Motor neuron (in vitro differentiated cells): ENCODE results near the gene GJA5. TPM values are rescaled to one million over a fixed set of nuclear protein-coding genes. Genes with fewer than 3 reads are reported as not detected.

Experiments
- ATAC-seq, 8 experiments: fragments of 200-7000 bp; cut with Tn5 transposase; replicated peaks in 6 of 8; 2 replicates each; pipeline ENCODE4 v1.8.0; 2021; ENCODE audit warnings: mild to moderate bottlenecking in 8 of 8, moderate library complexity in 8 of 8
- H3K27ac ChIP-seq, 2 donors: fragments of 250-450 bp; sonication (Bioruptor Pico); 2 replicates each; pipeline ENCODE4 v1.9.0; 2021; ENCODE audit warnings: antibody characterized with exemption in 2 of 2, mild to moderate bottlenecking in 2 of 2, moderate library complexity in 1 of 2
- H3K4me1 ChIP-seq, 2 donors: fragments of 250-450 bp; sonication (Bioruptor Pico); replicated peaks in 1 of 2; 2 replicates each; pipeline ENCODE4 v1.6.1; 2021; ENCODE audit warnings: antibody characterized with exemption in 2 of 2, mild to moderate bottlenecking in 2 of 2, moderate library complexity in 1 of 2
- H3K4me3 ChIP-seq, 5 donors: fragments of 250-450 bp; sonication (Bioruptor Pico); 2 replicates each; pipeline ENCODE4 v1.9.0; 2021; ENCODE audit warnings: antibody characterized with exemption in 5 of 5, mild to moderate bottlenecking in 5 of 5, moderate library complexity in 4 of 5
- WGBS, 10 experiments: fragments of 450-650 bp; shearing (Covaris generic); methylation state at CpG; one replicate each; pipeline ENCODE4 v1.0.0; 2022; 5-methylcytosine and 5-hydroxymethylcytosine counted together
- in situ Hi-C, 9 experiments: fragments of 400-800 bp; cut with MboI; loops; one replicate each; pipeline ENCODE4 v1.15.0; 2021; ENCODE audit warnings: low sequenced_read_pairs in 9 of 9, low pct_unique_long_range_greater_than_20kb in 2 of 9; ENCODE audit not compliant: unreplicated experiment in 9 of 9
- total RNA-seq, 8 experiments: library from RNA; unstranded; fragments of 300-600 nt; gene quantifications; 2 replicates each; pipeline versions ENCODE4 v1.2.3 to v1.2.4, GENCODE V29; 2022

GJA5 gene
- total RNA-seq: 1 to 10 TPM in 1 of 8 experiments, under 1 TPM in 7; 0.14 to 2.0 (median 0.30) TPM

- Histone ChIP-seq H3K4me3 (no peak within 1 kb of the TSS), H3K4me1 (peaks cover 0 to 11% of the 10 kb centered on the region in 2 donors), H3K27ac (no peak within 1 kb of the TSS)
- ATAC-seq: no peak
- WGBS, 10 experiments: 7 to 85% (median 78%) methylated on average over 1 to 7 of the region's 7 CpGs; no CpG with 5 or more reads in 2 of the 10 experiments
- in situ Hi-C loops: loop anchor here in 2 of 9 experiments (10.0 to 25.0 kb wide), 2 partner anchors 98 to 124 kb away; partner anchors contain the start of gene ACP6 (in 1 of the 2)
Observed at GRCh38 chr1:147760481-147761260, at the start of gene GJA5. GJA5 (minus strand) TSS chr1:147760602; CDS start chr1:147759238, 1,364 bp downstream.

DNA sequence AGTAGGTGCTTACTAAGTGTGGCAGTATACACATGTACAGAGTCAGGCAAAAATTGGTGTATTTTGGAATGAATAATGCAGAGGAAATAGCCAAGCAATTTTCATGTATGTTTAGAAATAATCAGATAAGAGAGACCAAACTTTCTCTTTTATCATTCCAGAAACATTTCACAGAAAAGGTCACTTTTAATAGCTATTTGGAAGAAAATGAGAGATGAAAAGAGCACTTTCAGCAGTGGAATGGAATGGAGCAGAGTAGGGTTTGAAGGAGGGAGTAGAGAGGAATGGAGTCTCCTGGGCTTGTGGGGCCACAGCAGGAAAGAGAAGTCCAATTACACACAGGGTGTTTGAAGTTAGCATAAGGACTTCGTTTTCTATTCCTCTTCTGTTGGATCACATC is 48.8 kb upstream of the GJA5 start:
- 0 to 95% (median 39%) methylated on average over 1 of the region's 1 CpG; no CpG with 5 or more reads in 2 of the 10 experiments for whole genome bisulfite sequencing, 10 experiments
- no peak for ATAC-seq
- in situ Hi-C loops: no loop called here

GRCh38 chr1:147808025-147808424 is 47.6 kb upstream of the GJA5 start:
- no peak overlapping the region for H3K4me3 ChIP-seq
- 0 to 61% (median 35%) methylated on average over 1 to 4 of the region's 4 CpGs; no CpG with 5 or more reads in 3 of the 10 experiments for WGBS, 10 experiments
- no peak overlapping the region for H3K27ac ChIP-seq
- in situ Hi-C loops: no loop called here
- H3K4me1 ChIP-seq: peaks cover 0 to 5% of the 10 kb centered on the region in 2 donors
- ATAC-seq: peak in 1 of 8 experiments; percentile 45

More for the DNA sequence above, 48.8 kb upstream of the GJA5 start:
- H3K4me3 ChIP-seq: no peak overlapping the region
- H3K27ac ChIP-seq: no peak overlapping the region
- peaks cover 0 to 5% of the 10 kb centered on the region in 2 donors for H3K4me1 ChIP-seq

DNA sequence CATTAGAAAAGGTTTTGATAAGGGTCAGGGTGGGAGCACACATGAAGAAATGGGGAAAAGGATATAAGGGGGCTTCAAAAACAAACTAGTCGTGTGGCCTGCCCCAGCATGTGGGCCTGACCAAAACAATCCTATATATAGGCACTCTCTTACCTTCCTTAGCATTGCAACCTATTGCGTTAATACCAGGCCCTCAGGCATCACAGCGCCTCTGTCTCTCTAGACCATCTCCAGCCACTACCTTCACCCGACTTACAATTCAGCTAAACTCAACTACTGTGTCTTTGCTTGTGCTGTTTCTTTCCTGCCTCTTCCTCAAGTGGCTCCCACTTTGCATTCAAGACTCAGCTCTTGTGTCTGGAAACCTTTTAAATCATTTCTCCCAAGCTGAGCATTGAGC is 47.0 kb upstream of the GJA5 start:
- in situ Hi-C loops: no loop called here
- H3K4me3 ChIP-seq: no peak overlapping the region
- H3K27ac ChIP-seq: no peak overlapping the region
- no peak for ATAC-seq
- 50 to 100% (median 79%) methylated on average over 1 to 4 of the region's 4 CpGs; no CpG with 5 or more reads in 2 of the 10 experiments for WGBS, 10 experiments
- H3K4me1 ChIP-seq: peaks cover 0 to 5% of the 10 kb centered on the region in 2 donors

DNA sequence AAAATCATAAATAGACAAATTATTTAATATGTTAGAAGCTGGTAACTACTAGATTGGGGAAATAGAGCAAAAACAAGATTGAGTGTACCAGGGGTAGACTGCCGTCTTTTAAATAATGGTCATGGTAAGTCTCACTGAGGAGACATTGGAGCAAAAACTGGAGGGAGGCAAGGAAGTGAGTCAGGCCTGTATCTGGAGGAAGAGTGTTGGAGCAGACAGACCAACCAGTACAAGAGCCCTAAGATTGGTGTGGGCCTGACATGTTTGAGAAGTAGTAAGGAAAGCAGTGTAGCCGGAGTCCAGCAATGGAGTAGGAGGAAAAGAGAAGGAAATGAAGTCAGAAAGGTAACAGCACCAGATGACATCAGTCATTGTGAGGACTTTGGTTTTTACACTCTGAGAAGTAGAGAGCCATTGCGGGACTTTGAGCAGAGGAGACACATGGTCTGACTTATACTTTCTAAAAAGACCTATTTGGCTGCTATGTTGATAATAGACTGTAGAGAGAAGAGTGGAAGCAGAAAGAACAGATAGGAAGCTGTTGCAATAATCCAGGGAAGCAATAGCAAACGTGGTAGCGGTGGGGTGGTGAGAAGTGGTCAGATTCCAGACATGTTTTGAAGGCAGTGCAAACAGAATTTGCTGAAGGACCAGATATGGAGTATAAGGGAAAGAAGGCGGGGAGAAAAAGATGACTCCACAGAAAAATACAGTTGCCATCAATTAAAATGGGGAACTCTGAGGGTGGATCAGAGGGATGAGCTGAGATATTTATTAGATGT is 44.7 kb upstream of the GJA5 start:
- Histone ChIP-seq H3K4me1 (peaks cover 0 to 5% of the 10 kb centered on the region in 2 donors), H3K27ac (no peak overlapping the region), H3K4me3 (no peak overlapping the region)
- in situ Hi-C loops: no loop called here
- ATAC-seq: no peak
- WGBS, 10 experiments: 32 to 94% (median 82%) methylated on average over 1 to 6 of the region's 6 CpGs; no CpG with 5 or more reads in 1 of the 10 experiments

DNA sequence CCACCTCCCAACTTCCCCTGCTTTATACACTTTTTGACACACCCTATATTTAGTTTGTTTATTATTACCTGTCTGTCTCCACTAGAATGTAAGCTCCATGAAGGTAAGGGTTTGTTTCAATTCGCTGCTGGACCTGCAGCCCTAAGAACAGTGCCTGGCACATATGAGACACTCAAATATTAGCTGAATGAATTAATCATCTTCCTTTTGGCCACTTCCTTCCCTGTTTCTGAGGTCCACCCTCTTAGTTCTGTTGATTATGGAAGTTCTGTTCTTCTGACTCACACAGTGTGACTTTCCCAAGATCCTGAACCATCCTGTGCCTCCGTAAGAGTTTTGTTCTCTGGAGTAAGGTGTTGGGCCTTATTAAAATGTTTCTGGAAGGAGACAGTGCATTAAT is 40.4 kb upstream of the GJA5 start:
- ATAC-seq: no peak
- in situ Hi-C loops: no loop called here
- WGBS, 10 experiments: 17 to 100% (median 95%) methylated on average over 1 to 2 of the region's 2 CpGs; no CpG with 5 or more reads in 2 of the 10 experiments
- Histone ChIP-seq H3K4me3 (no peak overlapping the region), H3K27ac (no peak overlapping the region), H3K4me1 (no peaks in the 10 kb centered on the region)

GRCh38 chr1:147798731-147799130 is 38.3 kb upstream of the GJA5 start:
- in situ Hi-C loops: no loop called here
- Histone ChIP-seq H3K27ac (no peak overlapping the region), H3K4me3 (no peak overlapping the region), H3K4me1 (no peaks in the 10 kb centered on the region)
- ATAC-seq: no peak
- 0 to 85% (median 63%) methylated on average over 1 to 3 of the region's 3 CpGs for WGBS, 10 experiments

DNA sequence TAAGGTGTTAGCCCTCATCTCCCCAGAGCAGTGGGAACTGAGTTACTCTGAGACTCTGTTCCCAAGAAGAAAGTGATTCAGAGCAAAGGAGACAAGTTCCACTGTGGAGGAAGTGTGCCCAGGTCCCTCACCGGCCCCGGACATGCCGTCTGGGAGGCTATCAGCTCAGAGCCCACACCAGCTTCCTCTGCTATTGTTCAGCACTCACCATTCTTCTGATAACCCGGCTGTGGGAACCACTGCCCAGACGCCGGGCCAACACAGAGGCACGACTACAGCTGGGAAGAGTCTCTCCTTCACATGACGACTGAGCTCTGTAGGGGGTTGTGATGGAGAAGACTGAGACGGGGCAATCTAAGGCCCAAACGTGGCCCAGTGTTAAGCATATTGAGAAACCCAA is 34.2 kb upstream of the GJA5 start:
- 66 to 85% (median 77%) methylated on average over 3 to 10 of the region's 10 CpGs; no CpG with 5 or more reads in 5 of the 10 experiments for WGBS, 10 experiments
- Histone ChIP-seq H3K27ac (no peak overlapping the region), H3K4me1 (no peaks in the 10 kb centered on the region), H3K4me3 (no peak overlapping the region)
- no peak for ATAC-seq
- in situ Hi-C loops: no loop called here

- in situ Hi-C loops: no loop called here
- Histone ChIP-seq H3K27ac (no peak overlapping the region), H3K4me1 (peaks cover 0 to 7% of the 10 kb centered on the region in 2 donors), H3K4me3 (no peak overlapping the region)
- no peak for ATAC-seq
- WGBS, 10 experiments: 33 to 100% (median 100%) methylated on average over 1 of the region's 1 CpG; no CpG with 5 or more reads in 3 of the 10 experiments
Observed at GRCh38 chr1:147791876-147792275, 31.5 kb upstream of the GJA5 start.

DNA sequence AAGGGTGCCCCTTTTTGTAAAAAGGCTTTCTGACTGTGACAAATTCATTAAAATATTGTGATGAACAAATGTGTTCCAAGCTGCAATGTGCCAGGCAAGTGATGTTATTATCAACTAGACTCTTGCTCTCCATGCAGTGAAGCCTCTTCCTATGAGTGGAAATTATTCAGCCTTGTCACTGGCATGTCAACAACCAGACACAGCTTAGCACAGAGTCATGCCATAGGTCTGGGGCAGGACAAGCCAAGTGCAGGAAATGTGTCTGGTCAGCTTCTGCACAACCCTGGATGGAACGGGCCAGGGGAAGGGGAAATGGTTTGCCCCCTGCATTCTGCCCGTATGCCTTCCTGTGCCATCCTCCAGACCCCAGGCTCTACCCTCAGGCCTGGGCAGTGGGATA is 27.4 kb upstream of the GJA5 start:
- no peak for ATAC-seq
- in situ Hi-C loops: no loop called here
- H3K4me3 ChIP-seq: no peak overlapping the region
- WGBS, 10 experiments: 88 to 100% (median 100%) methylated on average over 1 to 2 of the region's 2 CpGs; no CpG with 5 or more reads in 7 of the 10 experiments
- peaks cover 11 to 15% of the 10 kb centered on the region in 2 donors for H3K4me1 ChIP-seq
- H3K27ac ChIP-seq: no peak overlapping the region

- H3K4me3 ChIP-seq: no peak overlapping the region
- WGBS, 10 experiments: 0 to 77% (median 28%) methylated on average over 1 to 3 of the region's 3 CpGs; no CpG with 5 or more reads in 4 of the 10 experiments
- H3K4me1 ChIP-seq: peaks cover 11 to 15% of the 10 kb centered on the region in 2 donors
- H3K27ac ChIP-seq: no peak overlapping the region
- in situ Hi-C loops: no loop called here
- ATAC-seq: peak in 1 of 8 experiments; percentile 21
Observed at GRCh38 chr1:147786536-147786935, 26.1 kb upstream of the GJA5 start.

GRCh38 chr1:147785794-147786506 is 25.5 kb upstream of the GJA5 start:
- peak in 1 of 8 experiments; percentile 11 for ATAC-seq
- no peak overlapping the region for H3K27ac ChIP-seq
- WGBS, 10 experiments: 28 to 90% (median 76%) methylated on average over 2 to 7 of the region's 7 CpGs; no CpG with 5 or more reads in 1 of the 10 experiments
- peaks cover 11 to 15% of the 10 kb centered on the region in 2 donors for H3K4me1 ChIP-seq
- in situ Hi-C loops: no loop called here
- H3K4me3 ChIP-seq: no peak overlapping the region
